Measurements from ENCODE around the gene UBR4. TPM values are rescaled to one million over a fixed set of nuclear protein-coding genes. Genes with fewer than 3 reads are reported as not detected.

UBR4 gene
- total and polyA plus RNA-seq, 11 donors = 44.8 to 150 (median 87.2) TPM

- intact Hi-C loops (cut with DNase I) = no loop called here
These were observed 90.0 kb downstream of the UBR4 start for GRCh38 chr1:19120070-19120469.

GRCh38 chr1:19115082-19115808 is 94.8 kb downstream of the UBR4 start:
- H3K4me3 ChIP-seq = no peak overlapping the region
- H3K4me1 ChIP-seq = no peaks in the 10 kb centered on the region
- no peak overlapping the region for H3K27ac ChIP-seq
- DNase-seq = no peak
- intact Hi-C loops (cut with DNase I) = loop anchor here in 1 of 10 donors (10.0 kb wide), 1 partner anchor 60 kb away; no protein-coding TSS in a partner anchor
- no peak for ATAC-seq
- 63 to 78% (median 72%) methylated on average over 6 of the region's 6 CpGs for WGBS, 4 donors
- H3K9me3 ChIP-seq = no peaks in the 10 kb centered on the region
- TF ChIP-seq POLR2A (IDR thresholded peaks at IDR 0.05) (no peak), CTCF (IDR thresholded peaks at IDR 0.05) (no peak)
- H3K36me3 ChIP-seq = peaks cover 16 to 100% (median 100%) of the 10 kb centered on the region in 9 donors
- H3K27me3 ChIP-seq = no peaks in the 10 kb centered on the region

More at GRCh38 chr1:19120070-19120469, 90.0 kb downstream of the UBR4 start:
- ATAC-seq (no peak), DNase-seq (no peak)
- peaks cover 6 to 100% (median 100%) of the 10 kb centered on the region in 9 donors for H3K36me3 ChIP-seq
- peaks cover 0 to 24% (median 8%) of the 10 kb centered on the region in 12 donors for H3K4me1 ChIP-seq
- no peak overlapping the region for H3K4me3 ChIP-seq
- no peaks in the 10 kb centered on the region for H3K9me3 ChIP-seq
- H3K27me3 ChIP-seq = no peaks in the 10 kb centered on the region
- WGBS, 4 donors = 94 to 99% (median 95%) methylated on average over 7 of the region's 7 CpGs
- no peak overlapping the region for H3K27ac ChIP-seq
- no peak for TF ChIP-seq CTCF (IDR thresholded peaks at IDR 0.05)

GRCh38 chr1:19113697-19114092 is 96.4 kb downstream of the UBR4 start:
- DNase-seq = no peak
- no peaks in the 10 kb centered on the region for H3K9me3 ChIP-seq
- peak in 2 of 4 donors; percentile 28 to 45 for ATAC-seq
- WGBS, 4 donors = 72 to 77% (median 74%) methylated on average over 4 of the region's 4 CpGs
- no peaks in the 10 kb centered on the region for H3K27me3 ChIP-seq
- peaks cover 10 to 100% (median 100%) of the 10 kb centered on the region in 9 donors for H3K36me3 ChIP-seq
- intact Hi-C loops (cut with DNase I) = loop anchor here in 1 of 10 donors (10.0 kb wide), 1 partner anchor 61 kb away; no protein-coding TSS in a partner anchor
- no peaks in the 10 kb centered on the region for H3K4me1 ChIP-seq
- H3K4me3 ChIP-seq = no peak overlapping the region
- TF ChIP-seq POLR2A (IDR thresholded peaks at IDR 0.05) = no peak
- peak in 10 of 12 donors; percentile 14 to 56 (median 32) for TF ChIP-seq CTCF (IDR thresholded peaks at IDR 0.05)
- no peak overlapping the region for H3K27ac ChIP-seq

- Histone ChIP-seq H3K27me3 (no peaks in the 10 kb centered on the region), H3K4me3 (no peak overlapping the region), H3K9me3 (no peaks in the 10 kb centered on the region), H3K27ac (no peak overlapping the region), H3K36me3 (peaks cover 10 to 100% (median 100%) of the 10 kb centered on the region in 9 donors), H3K4me1 (no peaks in the 10 kb centered on the region)
- ATAC-seq (no peak), DNase-seq (no peak)
- TF ChIP-seq CTCF (IDR thresholded peaks at IDR 0.05) (no peak), POLR2A (IDR thresholded peaks at IDR 0.05) (no peak)
- 67 to 82% (median 72%) methylated on average over 7 of the region's 7 CpGs for WGBS, 4 donors
- intact Hi-C loops (cut with DNase I) = loop anchor here in 1 of 10 donors (10.0 kb wide), 1 partner anchor 62 kb away; no protein-coding TSS in a partner anchor
These were observed 97.0 kb downstream of the UBR4 start for GRCh38 chr1:19112891-19113696.
